ENCODE results near the gene TRMT1L.
"Not testable (repeated sequence)": the region's sequence is repeated elsewhere in the genome, so short reads cannot be mapped to it uniquely, and the experiment has no call there.

The TRMT1L gene

GRCh38 chr1:185156854-185157598 lies at the start of gene TRMT1L, which contains the start of gene SWT1:
TRMT1L (minus strand) TSS chr1:185156953; CDS start chr1:185156712, 241 bp downstream.
SWT1 (plus strand) TSS chr1:185157167; CDS start chr1:185160842, 3,675 bp downstream.
- peak; percentile 96 to 97 (median 96) for DNase-seq (ENCODE audit: low read depth in 3 of 3)

- DNase-seq (ENCODE audit: low read depth in 3 of 3): no peak
Observed at GRCh38 chr1:185200889-185201288, 44.1 kb upstream of the TRMT1L start.

- not testable (repeated sequence) for DNase-seq (ENCODE audit: low read depth in 3 of 3)
Observed at GRCh38 chr1:185198712-185199111, 42.0 kb upstream of the TRMT1L start.

DNA sequence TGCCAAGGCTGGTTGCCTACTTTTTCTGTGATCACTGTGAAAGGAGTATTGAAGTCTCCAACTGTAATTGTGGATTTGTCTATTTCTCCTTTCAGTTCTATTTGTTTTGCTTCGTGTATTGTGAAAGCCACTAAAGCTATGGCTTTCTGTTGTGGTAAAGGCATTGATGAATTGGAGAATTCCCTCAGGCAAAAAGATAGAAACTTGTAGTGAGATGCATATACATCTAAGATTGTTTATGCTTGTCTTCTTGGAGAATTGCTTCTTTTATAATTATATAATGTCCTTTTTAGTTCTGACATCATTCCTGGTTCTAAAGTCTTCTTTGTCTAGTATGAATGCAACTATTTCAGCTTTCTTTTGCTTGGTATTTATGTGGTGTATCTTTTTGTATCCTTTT lies 37.0 kb upstream of the TRMT1L start:
- no peak for DNase-seq (ENCODE audit: low read depth in 3 of 3)

DNA sequence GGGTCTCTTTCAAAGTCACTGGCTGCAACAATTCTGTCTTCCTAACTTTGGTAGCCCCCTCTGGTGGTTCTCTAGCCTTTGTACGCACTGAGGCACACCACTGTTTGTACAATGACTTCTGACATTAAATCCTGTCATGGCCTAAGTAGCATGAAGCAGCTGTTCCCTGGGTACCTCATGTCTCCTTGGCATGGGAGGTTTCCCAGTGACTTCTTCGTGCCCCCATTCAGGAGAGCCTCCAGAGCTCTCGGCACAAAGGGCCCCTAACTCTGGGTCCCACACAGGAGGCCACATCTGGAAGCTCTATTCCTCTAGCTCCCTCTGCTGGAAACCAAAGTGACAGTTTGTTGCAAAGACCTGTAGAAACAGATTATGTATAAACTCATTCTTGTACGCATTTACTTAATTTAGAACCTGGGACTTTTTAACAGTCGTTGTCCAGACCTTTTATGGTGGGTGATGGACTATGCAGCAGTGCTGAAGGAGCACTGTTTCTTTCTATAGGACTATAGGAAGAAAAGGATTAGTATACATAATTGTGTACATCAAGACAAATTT lies 13.6 kb upstream of the TRMT1L start:
- no peak for DNase-seq (ENCODE audit: low read depth in 3 of 3)

- DNase-seq (ENCODE audit: low read depth in 3 of 3): no peak
Observed at GRCh38 chr1:185166106-185166505, 9.4 kb upstream of the TRMT1L start.

DNA sequence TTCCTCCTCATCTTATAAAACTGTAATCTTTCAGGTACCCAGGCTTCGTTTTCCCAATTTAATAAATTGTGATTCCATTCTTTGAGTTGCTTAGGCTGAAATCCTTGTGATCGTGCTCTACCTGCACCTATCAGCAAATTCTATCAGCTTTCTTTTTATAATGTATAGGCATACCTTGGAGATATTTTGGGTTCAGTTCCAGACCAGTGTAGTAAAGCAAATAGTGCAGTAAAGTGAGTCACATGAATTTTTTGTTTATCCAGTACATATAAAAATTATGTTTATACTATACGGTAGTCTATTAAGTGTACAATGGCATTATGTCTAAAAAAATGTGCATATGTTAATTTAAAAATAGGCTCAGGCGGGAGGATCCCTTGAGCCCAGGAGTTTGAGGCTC lies 5.7 kb upstream of the TRMT1L start:
- no peak for DNase-seq (ENCODE audit: low read depth in 3 of 3)

DNA sequence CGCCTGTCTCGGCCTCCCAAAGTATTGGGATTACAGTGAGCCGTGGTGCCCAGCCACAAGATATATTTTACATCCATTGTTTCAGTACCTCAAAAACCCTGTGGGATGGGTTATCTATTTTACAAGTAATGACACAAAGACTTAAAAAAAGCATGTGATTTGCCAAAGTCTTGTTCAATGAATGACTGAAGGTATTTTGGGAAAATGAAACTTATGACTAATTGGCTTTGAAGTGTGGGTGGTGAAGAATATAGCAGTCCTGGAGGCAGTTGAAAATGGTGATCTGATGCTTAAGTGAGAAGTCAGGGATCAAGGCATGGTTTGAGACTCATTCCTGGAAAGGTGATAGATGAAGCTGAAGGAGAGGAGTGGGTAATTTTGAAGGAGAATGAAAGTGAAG lies 3.2 kb upstream of the TRMT1L start:
- DNase-seq (ENCODE audit: low read depth in 3 of 3): no peak

- no peak for DNase-seq (ENCODE audit: low read depth in 3 of 3)
Observed at GRCh38 chr1:185158800-185159199, 2.0 kb upstream of the TRMT1L start.

- no peak for DNase-seq (ENCODE audit: low read depth in 3 of 3)
Observed at GRCh38 chr1:185157599-185158412, 1.1 kb upstream of the TRMT1L start.

DNA sequence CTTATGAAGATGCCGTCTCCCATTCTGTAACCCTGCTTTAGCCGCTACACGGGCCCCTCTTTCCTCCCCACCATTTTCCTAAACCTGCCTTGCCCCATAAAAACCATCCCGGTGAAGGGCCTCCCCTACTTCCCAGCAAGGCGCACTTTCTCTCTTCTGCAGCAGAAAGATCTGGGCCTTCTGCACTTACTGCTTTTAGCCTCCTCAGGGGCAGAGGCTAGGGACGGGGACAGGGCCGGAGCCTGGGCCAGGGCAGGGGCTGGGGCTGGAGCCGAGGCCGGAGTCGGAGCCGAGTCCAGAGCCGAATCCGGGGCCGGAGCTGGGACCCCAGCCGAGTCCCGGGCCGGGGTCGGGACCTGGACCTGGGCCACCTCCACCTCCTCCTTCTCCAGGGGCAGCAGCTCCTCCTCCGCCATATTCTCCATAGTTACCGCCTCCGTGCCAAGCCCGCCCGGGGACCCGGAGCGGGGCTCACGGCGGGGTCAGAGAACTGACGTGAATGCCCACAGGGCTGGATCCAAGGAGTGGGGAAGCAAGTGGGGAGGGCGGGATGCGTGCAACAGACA lies 382 bp downstream of the TRMT1L start:
- peak in 1 of 3 experiments; percentile 26 for DNase-seq (ENCODE audit: low read depth in 3 of 3)

DNA sequence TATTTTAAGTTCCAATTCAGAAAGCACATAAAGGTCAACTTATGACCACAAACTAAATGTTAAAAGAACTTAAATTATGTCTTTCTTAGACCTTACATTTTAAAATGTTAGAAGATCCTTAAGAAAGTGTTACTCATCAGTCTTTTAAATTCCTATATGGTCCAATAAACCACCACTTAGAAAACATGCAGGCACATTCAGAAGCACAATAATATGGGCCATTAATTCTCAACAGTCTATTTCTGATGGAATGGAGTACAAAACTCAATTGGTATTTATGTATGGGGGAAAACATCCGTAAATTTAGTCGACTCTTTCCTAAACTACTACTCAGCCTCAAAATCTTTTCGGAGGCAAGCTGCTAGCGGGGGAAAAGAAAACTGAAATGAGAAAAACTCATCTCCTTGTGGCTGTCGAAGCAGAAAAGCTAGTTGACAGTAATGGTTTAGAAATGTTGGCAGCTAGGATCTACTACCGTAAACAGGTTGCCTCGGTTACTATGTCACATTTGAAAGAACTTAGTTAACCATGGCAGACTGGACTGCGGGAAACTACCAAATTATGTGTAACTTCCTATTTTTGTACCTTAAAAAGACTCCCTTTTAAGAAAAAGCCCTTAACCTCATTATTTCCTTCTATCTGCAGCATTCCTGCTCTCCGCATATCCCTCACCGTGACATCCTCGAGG lies 1.0 kb downstream of the TRMT1L start:
- no peak for DNase-seq (ENCODE audit: low read depth in 3 of 3)

DNA sequence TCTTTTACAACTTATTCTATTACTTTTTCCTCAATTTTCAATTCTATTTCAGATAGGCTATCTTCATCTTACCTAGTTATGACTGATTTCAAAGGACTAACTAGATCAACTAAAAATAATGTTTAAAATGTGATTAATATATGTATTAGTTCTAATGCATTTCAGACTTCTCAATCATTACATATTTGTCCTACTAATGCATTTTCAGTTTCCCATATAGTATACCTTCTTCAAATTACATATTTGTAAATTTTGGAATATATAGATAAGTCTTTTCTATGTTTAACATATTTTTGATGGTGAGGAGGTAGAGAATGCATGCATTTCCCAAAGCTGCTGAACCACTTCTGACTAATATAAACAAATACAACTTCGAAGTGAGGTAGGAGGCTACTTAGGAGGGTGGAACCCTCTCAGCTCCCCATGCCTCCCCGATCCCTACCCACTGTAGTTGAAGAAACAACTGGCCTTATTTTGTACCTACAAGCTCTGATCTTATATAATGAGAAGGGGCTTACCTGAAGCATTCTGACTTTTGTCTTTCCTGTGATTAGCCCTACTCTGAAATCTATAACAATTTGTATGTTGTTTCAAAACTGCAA lies 1.7 kb downstream of the TRMT1L start:
- no peak for DNase-seq (ENCODE audit: low read depth in 3 of 3)

DNA sequence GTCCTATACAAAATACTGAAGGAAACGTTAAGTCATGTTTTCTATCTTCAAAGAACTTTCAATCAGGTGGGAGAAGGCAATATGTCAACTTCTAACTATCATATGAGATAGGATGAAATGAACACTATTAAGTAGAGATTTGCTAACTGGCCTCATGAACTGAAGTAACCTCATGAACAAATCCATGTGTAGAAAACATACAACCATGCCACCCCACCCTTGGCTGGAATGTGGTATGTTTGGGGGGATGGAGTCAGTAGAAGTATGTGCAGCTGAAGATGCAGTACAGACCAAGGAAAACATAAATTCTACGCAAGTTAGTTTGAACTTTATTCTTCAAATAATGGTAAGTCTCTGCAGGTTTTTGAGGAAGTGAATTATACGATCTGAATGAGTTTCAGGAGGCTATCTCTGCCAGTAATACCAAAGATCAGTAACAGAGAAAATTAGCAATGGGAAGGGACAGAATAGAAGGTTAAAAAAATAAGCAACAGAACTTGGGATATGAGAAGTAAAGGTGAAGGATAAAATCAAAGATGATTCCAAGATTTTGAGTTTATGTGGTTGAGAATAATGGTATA lies 4.5 kb downstream of the TRMT1L start:
- no peak for DNase-seq (ENCODE audit: low read depth in 3 of 3)

GRCh38 chr1:185151215-185151614 lies 5.5 kb downstream of the TRMT1L start:
- no peak for DNase-seq (ENCODE audit: low read depth in 3 of 3)

GRCh38 chr1:185144233-185144632 lies 12.5 kb downstream of the TRMT1L start:
- no peak for DNase-seq (ENCODE audit: low read depth in 3 of 3)

DNA sequence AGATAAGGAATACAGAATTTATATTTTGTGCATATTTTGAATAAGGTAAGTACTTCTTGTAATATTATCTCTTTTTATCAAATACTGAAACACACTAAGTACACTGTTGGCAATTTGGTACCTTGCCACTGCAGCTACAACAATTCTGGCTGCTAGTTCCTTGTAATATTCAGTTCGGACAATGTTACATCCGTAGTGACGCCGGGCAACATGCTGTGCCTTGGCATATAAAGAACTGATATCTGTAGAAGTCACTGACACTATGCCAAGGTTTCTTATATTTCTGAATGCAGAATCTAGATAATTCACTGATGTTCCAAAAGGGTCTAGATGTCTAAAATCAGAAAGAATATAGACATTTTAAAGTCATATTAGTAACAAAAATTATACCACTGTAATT lies 17.5 kb downstream of the TRMT1L start:
- no peak for DNase-seq (ENCODE audit: low read depth in 3 of 3)

- no peak for DNase-seq (ENCODE audit: low read depth in 3 of 3)
Observed at GRCh38 chr1:185137896-185138545, 18.7 kb downstream of the TRMT1L start.

- no peak for DNase-seq (ENCODE audit: low read depth in 3 of 3)
Observed at GRCh38 chr1:185132534-185132933, 24.2 kb downstream of the TRMT1L start.

- DNase-seq (ENCODE audit: low read depth in 3 of 3): no peak
Observed at GRCh38 chr1:185129708-185130107, 27.0 kb downstream of the TRMT1L start.
